Stimulated activated CD8-positive, alpha-beta memory T cell treated with anti-CD3 and anti-CD28 coated beads, Interleukin-4, amount 100 ng/mL, for 4 hours (primary cell): ENCODE measurements around the gene RAD51B.

ENCODE experiments used
- DNase-seq, 2 donors: peaks; one replicate each; pipeline ENCODE4 v3.0.0-alpha.2; 2020; ENCODE audit warnings: low read depth in 2 of 2, low spot score in 1 of 2

The RAD51B gene

GRCh38 chr14:68538639-68539038 lies 719.1 kb downstream of the RAD51B start:
- no peak for DNase-seq

GRCh38 chr14:68539241-68539737 lies 719.7 kb downstream of the RAD51B start:
- DNase-seq: no peak

- DNase-seq: no peak
These were observed 720.2 kb downstream of the RAD51B start for GRCh38 chr14:68539789-68540188.

- no peak for DNase-seq
These were observed 721.8 kb downstream of the RAD51B start for GRCh38 chr14:68541178-68541896.

- no peak for DNase-seq
These were observed 722.8 kb downstream of the RAD51B start for GRCh38 chr14:68542346-68542745.

GRCh38 chr14:68543516-68543915 lies 723.9 kb downstream of the RAD51B start:
- no peak for DNase-seq

- no peak for DNase-seq
These were observed 724.7 kb downstream of the RAD51B start for GRCh38 chr14:68544081-68544892.

- no peak for DNase-seq
These were observed 727.3 kb downstream of the RAD51B start for GRCh38 chr14:68546839-68547238.

- no peak for DNase-seq
These were observed 728.0 kb downstream of the RAD51B start for GRCh38 chr14:68547305-68548193.

- no peak for DNase-seq
These were observed 728.9 kb downstream of the RAD51B start for GRCh38 chr14:68548194-68549076.

- DNase-seq: no peak
These were observed 730.7 kb downstream of the RAD51B start for GRCh38 chr14:68550338-68550715.

GRCh38 chr14:68551045-68551683 lies 731.6 kb downstream of the RAD51B start:
- DNase-seq: no peak

GRCh38 chr14:68552075-68552474 lies 732.5 kb downstream of the RAD51B start:
- no peak for DNase-seq

- DNase-seq: no peak
These were observed 733.0 kb downstream of the RAD51B start for GRCh38 chr14:68552602-68553001.

GRCh38 chr14:68553311-68553710 lies 733.7 kb downstream of the RAD51B start:
- no peak for DNase-seq

GRCh38 chr14:68554231-68554630 lies 734.7 kb downstream of the RAD51B start:
- DNase-seq: no peak

GRCh38 chr14:68556253-68556652 lies 736.7 kb downstream of the RAD51B start:
- no peak for DNase-seq

- DNase-seq: no peak
These were observed 738.1 kb downstream of the RAD51B start for GRCh38 chr14:68557648-68558047.

- DNase-seq: no peak
These were observed 738.5 kb downstream of the RAD51B start for GRCh38 chr14:68558096-68558495.

- no peak for DNase-seq
These were observed 740.4 kb downstream of the RAD51B start for GRCh38 chr14:68559949-68560348.
